ENCODE data around the gene PLSCR1. TPM values are rescaled to one million over a fixed set of nuclear protein-coding genes. Genes with fewer than 3 reads are reported as not detected.

PLSCR1 gene
- total RNA-seq, 1 experiment from 2014 or later: 58.1 TPM

DNA sequence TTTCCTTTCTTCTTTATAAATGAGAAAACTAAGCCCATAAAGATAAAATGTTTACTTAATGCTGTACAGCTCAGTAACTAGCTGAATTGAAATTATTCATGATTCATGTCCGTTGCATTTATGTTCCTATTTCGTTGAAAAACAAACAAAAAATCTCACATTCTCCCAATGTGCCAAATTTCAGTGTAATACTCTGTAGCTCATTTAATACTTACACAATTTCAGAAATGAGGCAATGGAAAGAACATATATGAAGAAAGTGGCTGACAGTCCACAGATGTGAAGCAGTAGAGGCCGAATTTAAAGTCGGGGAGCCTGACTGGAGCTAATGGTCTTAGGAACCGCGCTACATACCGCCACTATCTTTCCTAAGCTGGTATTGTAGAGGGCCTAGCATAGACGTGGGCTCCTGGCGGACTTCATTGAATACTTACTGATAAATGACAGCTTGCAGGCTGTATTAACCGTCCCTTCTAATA, 75.7 kb downstream of the PLSCR1 start:
- ATAC-seq (no peak), DNase-seq (ENCODE audit: low spot score) (no peak)
- no peaks in the 10 kb centered on the region for H3K9me3 Mint-ChIP-seq
- H3K27me3 Mint-ChIP-seq (ENCODE audit: low read depth): no peaks in the 10 kb centered on the region
- H3K4me1 Mint-ChIP-seq: peaks cover 15% of the 10 kb centered on the region
- CTCF ChIA-PET: interaction anchor here (1.2 to 1.3 kb wide), 2 partner anchors 75 to 109 kb away, joined by 5 to 7 read pairs; no protein-coding TSS in a partner anchor
- H3K4me3 Mint-ChIP-seq: peak overlapping the region; percentile 65
- no peak overlapping the region; the same call in 1 of the 2 replicates for H3K27ac Mint-ChIP-seq
- POLR2A ChIA-PET: interaction anchor here (0.8 to 2.0 kb wide), 3 partner anchors 36 to 307 kb away, joined by 4 to 11 read pairs (median 4); partner anchors contain the start of genes PLOD2 and PLSCR1
- TF ChIP-seq, protein P1, sequence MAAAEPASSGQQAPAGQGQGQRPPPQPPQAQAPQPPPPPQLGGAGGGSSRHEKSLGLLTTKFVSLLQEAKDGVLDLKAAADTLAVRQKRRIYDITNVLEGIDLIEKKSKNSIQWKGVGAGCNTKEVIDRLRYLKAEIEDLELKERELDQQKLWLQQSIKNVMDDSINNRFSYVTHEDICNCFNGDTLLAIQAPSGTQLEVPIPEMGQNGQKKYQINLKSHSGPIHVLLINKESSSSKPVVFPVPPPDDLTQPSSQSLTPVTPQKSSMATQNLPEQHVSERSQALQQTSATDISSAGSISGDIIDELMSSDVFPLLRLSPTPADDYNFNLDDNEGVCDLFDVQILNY (CRISPR knock-in tag; IDR thresholded peaks at IDR 0.05): 0 out of 2 replicates have a peak, but pooled peaks have one; percentile 8
- TF ChIP-seq NFATC4 (CRISPR knock-in tag; IDR thresholded peaks at IDR 0.05): no peak
- H3K36me3 Mint-ChIP-seq: no peaks in the 10 kb centered on the region

DNA sequence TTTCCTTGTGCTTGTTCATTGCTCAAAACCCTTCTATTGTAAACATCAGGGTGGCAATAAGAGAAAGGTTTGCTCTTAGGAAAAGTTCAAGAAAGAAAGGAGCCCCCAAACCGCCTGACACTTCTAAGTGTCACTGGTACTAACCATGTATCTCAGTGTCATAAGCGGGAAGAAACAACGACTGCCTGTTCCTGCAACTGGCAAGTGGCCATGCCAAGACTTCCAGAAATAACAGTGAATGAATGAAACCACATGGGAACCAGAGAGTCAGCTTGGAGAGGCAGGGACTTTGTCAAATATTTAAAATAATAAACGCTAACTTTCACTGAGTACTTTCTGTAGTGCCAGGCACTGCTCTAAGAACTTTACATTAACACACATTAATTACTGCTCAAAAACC, 76.2 kb downstream of the PLSCR1 start:
- Mint-ChIP-seq H3K4me1 (peaks cover 15% of the 10 kb centered on the region), H3K36me3 (no peaks in the 10 kb centered on the region), H3K9me3 (no peaks in the 10 kb centered on the region), H3K27me3 (ENCODE audit: low read depth) (no peaks in the 10 kb centered on the region), H3K4me3 (no peak overlapping the region), H3K27ac (no peak overlapping the region)
- ChIA-PET CTCF (interaction anchor here (1.2 kb wide), 1 partner anchor 75 kb away, joined by 7 read pairs; no protein-coding TSS in a partner anchor), POLR2A (interaction anchor here (2.0 kb wide), 1 partner anchor 76 kb away, joined by 11 read pairs; the partner anchor contains the start of gene PLSCR1)
- no peak for DNase-seq (ENCODE audit: low spot score)
- TF ChIP-seq NR2C2 (CRISPR knock-in tag; IDR thresholded peaks at IDR 0.05) (no peak), GABPB1 (CRISPR knock-in tag; IDR thresholded peaks at IDR 0.05) (no peak), SMAD3 (CRISPR knock-in tag; IDR thresholded peaks at IDR 0.05; ENCODE audit: borderline replicate concordance) (no peak), ZNF219 (CRISPR knock-in tag; IDR thresholded peaks at IDR 0.05; ENCODE audit: borderline replicate concordance) (no peak), RORB (CRISPR knock-in tag; IDR thresholded peaks at IDR 0.05) (no peak), ZNF671 (CRISPR knock-in tag; IDR thresholded peaks at IDR 0.05) (no peak), FOXP1 (CRISPR knock-in tag; IDR thresholded peaks at IDR 0.05; ENCODE audit: borderline replicate concordance) (no peak), GRHL2 (CRISPR knock-in tag; IDR thresholded peaks at IDR 0.05; ENCODE audit: insufficient replicate concordance, severe bottlenecking) (no peak), ESRRA (CRISPR knock-in tag; IDR thresholded peaks at IDR 0.05; ENCODE audit: borderline replicate concordance) (no peak), NR1H2 (CRISPR knock-in tag; IDR thresholded peaks at IDR 0.05) (no peak), ZNF138 (CRISPR knock-in tag; conservative IDR thresholded peaks at IDR 0.05) (no peak), PRRX2 (CRISPR knock-in tag; IDR thresholded peaks at IDR 0.05) (no peak), IRF2 (CRISPR knock-in tag; IDR thresholded peaks at IDR 0.05; ENCODE audit: borderline replicate concordance, low read depth) (no peak), ZNF423 (CRISPR knock-in tag; IDR thresholded peaks at IDR 0.05) (no peak), NFYB (CRISPR knock-in tag; conservative IDR thresholded peaks at IDR 0.05; ENCODE audit: low read depth) (no peak)
- TF ChIP-seq, protein P2, sequence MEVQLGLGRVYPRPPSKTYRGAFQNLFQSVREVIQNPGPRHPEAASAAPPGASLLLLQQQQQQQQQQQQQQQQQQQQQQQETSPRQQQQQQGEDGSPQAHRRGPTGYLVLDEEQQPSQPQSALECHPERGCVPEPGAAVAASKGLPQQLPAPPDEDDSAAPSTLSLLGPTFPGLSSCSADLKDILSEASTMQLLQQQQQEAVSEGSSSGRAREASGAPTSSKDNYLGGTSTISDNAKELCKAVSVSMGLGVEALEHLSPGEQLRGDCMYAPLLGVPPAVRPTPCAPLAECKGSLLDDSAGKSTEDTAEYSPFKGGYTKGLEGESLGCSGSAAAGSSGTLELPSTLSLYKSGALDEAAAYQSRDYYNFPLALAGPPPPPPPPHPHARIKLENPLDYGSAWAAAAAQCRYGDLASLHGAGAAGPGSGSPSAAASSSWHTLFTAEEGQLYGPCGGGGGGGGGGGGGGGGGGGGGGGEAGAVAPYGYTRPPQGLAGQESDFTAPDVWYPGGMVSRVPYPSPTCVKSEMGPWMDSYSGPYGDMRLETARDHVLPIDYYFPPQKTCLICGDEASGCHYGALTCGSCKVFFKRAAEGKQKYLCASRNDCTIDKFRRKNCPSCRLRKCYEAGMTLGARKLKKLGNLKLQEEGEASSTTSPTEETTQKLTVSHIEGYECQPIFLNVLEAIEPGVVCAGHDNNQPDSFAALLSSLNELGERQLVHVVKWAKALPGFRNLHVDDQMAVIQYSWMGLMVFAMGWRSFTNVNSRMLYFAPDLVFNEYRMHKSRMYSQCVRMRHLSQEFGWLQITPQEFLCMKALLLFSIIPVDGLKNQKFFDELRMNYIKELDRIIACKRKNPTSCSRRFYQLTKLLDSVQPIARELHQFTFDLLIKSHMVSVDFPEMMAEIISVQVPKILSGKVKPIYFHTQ (CRISPR knock-in tag; IDR thresholded peaks at IDR 0.05): no peak
- TF ChIP-seq, protein P3, sequence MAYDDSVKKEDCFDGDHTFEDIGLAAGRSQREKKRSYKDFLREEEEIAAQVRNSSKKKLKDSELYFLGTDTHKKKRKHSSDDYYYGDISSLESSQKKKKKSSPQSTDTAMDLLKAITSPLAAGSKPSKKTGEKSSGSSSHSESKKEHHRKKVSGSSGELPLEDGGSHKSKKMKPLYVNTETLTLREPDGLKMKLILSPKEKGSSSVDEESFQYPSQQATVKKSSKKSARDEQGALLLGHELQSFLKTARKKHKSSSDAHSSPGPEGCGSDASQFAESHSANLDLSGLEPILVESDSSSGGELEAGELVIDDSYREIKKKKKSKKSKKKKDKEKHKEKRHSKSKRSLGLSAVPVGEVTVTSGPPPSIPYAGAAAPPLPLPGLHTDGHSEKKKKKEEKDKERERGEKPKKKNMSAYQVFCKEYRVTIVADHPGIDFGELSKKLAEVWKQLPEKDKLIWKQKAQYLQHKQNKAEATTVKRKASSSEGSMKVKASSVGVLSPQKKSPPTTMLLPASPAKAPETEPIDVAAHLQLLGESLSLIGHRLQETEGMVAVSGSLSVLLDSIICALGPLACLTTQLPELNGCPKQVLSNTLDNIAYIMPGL (CRISPR knock-in tag; IDR thresholded peaks at IDR 0.05): no peak
- TF ChIP-seq, protein P4, sequence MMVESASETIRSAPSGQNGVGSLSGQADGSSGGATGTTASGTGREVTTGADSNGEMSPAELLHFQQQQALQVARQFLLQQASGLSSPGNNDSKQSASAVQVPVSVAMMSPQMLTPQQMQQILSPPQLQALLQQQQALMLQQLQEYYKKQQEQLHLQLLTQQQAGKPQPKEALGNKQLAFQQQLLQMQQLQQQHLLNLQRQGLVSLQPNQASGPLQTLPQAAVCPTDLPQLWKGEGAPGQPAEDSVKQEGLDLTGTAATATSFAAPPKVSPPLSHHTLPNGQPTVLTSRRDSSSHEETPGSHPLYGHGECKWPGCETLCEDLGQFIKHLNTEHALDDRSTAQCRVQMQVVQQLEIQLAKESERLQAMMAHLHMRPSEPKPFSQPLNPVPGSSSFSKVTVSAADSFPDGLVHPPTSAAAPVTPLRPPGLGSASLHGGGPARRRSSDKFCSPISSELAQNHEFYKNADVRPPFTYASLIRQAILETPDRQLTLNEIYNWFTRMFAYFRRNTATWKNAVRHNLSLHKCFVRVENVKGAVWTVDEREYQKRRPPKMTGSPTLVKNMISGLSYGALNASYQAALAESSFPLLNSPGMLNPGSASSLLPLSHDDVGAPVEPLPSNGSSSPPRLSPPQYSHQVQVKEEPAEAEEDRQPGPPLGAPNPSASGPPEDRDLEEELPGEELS (CRISPR knock-in tag; IDR thresholded peaks at IDR 0.05): no peak
- no peak for ATAC-seq
